HepG2 (cell line): ENCODE measurements around the gene HOXA6. TPM values are rescaled to one million over a fixed set of nuclear protein-coding genes. Genes with fewer than 3 reads are reported as not detected.

Experiments
- ARNT2 ChIP-seq: sonication (generic); formaldehyde crosslinking; IDR thresholded peaks from 2 replicates; pipeline ENCODE4 v1.8.0; 2022; ENCODE audit warnings: mild to moderate bottlenecking, low read depth, missing genetic modification reagents, moderate library complexity
- CCDC6 ChIP-seq: sonication (generic); formaldehyde crosslinking; IDR thresholded peaks from 2 replicates; pipeline ENCODE4 v1.8.1; 2022; ENCODE audit warnings: mild to moderate bottlenecking, missing genetic modification reagents, moderate library complexity
- KLF11 ChIP-seq: IDR thresholded peaks from 2 replicates; pipeline ENCODE4 v1.6.1; 2016; ENCODE audit warnings: missing compliant biosample characterization
- NR0B2 ChIP-seq: sonication (generic); formaldehyde crosslinking; IDR thresholded peaks from 2 replicates; pipeline ENCODE4 v1.4.0; 2020; ENCODE audit warnings: mild to moderate bottlenecking, missing genetic modification reagents
- PLRG1 ChIP-seq: fragments of 450-650 bp; conservative IDR thresholded peaks from 2 replicates; pipeline ENCODE4 v1.6.1; 2016
- SALL1 ChIP-seq: sonication (generic); formaldehyde crosslinking; IDR thresholded peaks from 2 replicates; pipeline ENCODE4 v1.8.0; 2022; ENCODE audit warnings: mild to moderate bottlenecking, missing genetic modification reagents
- SIN3B ChIP-seq: fragments of 150-350 bp; IDR thresholded peaks from 2 replicates; pipeline ENCODE4 v1.6.1; 2014; ENCODE audit warnings: low read length
- SMAD3 ChIP-seq: sonication (generic); formaldehyde crosslinking; IDR thresholded peaks from 2 replicates; pipeline ENCODE4 v1.4.0; 2020; ENCODE audit warnings: missing genetic modification reagents
- SP4 ChIP-seq: sonication (generic); formaldehyde crosslinking; IDR thresholded peaks from 2 replicates; pipeline ENCODE4 v1.8.1; 2023; ENCODE audit warnings: mild to moderate bottlenecking, missing genetic modification reagents
- TBX2 ChIP-seq: sonication (generic); formaldehyde crosslinking; IDR thresholded peaks from 2 replicates; pipeline ENCODE4 v1.5.0; 2020; ENCODE audit warnings: missing genetic modification reagents, mild to moderate bottlenecking, borderline replicate concordance
- TCF12 ChIP-seq, 2 experiments: fragments of 450-650 bp in 1 of 2; sonication (generic) in 1 of 2; formaldehyde crosslinking in 1 of 2; IDR thresholded peaks; 2 replicates each; pipeline versions ENCODE4 v1.6.1 to v1.8.0; 2017 to 2022; ENCODE audit warnings: antibody characterized with exemption in 1 of 2, mild to moderate bottlenecking in 1 of 2, missing genetic modification reagents in 1 of 2, moderate library complexity in 1 of 2
- USF2 ChIP-seq, 2 experiments: sonication (generic) in 1 of 2; formaldehyde crosslinking in 1 of 2; IDR thresholded peaks; 2 replicates each; pipeline versions ENCODE4 v1.5.1 to v1.6.1; 2011 to 2020; ENCODE audit warnings: borderline replicate concordance in 1 of 2, low read depth in 1 of 2, low read length in 1 of 2, mild to moderate bottlenecking in 1 of 2, missing genetic modification reagents in 1 of 2, moderate library complexity in 1 of 2
- ZBTB10 ChIP-seq: sonication (generic); formaldehyde crosslinking; IDR thresholded peaks from 2 replicates; pipeline ENCODE4 v1.4.0; 2020; ENCODE audit warnings: missing genetic modification reagents, borderline replicate concordance
- ZNF263 ChIP-seq: sonication (generic); formaldehyde crosslinking; IDR thresholded peaks from 2 replicates; pipeline ENCODE4 v1.4.0; 2020; ENCODE audit warnings: missing genetic modification reagents
- ZNF337 ChIP-seq: sonication (generic); formaldehyde crosslinking; IDR thresholded peaks from 2 replicates; pipeline ENCODE4 v1.5.1; 2020; ENCODE audit warnings: missing genetic modification reagents, low read depth, mild to moderate bottlenecking, borderline replicate concordance
- ZNF770 ChIP-seq: sonication (generic); formaldehyde crosslinking; IDR thresholded peaks from 2 replicates; pipeline ENCODE4 v1.5.0; 2020; ENCODE audit warnings: mild to moderate bottlenecking, missing genetic modification reagents
- ZSCAN31 ChIP-seq: sonication (generic); formaldehyde crosslinking; IDR thresholded peaks from 2 replicates; pipeline ENCODE4 v1.5.0; 2020; ENCODE audit warnings: low read depth, mild to moderate bottlenecking, missing genetic modification reagents
- ZXDC ChIP-seq: sonication (generic); formaldehyde crosslinking; IDR thresholded peaks from 2 replicates; pipeline ENCODE4 v1.5.0; 2020; ENCODE audit warnings: mild to moderate bottlenecking, missing genetic modification reagents
- polyA plus RNA-seq, 8 experiments: library from polyadenylated mRNA; depleted of rRNA in 3 of 8; stranded (reverse) in 7 of 8; unstranded in 1 of 8; fragments of >200 nt; fragmentation: Illumina TruSeq in 4 of 8; extraction: Trizol in 4 of 8; gene quantifications; 2 replicates each; pipeline versions ENCODE4 v1.2.1 to v1.2.3, GENCODE V29; 2011 to 2016; ENCODE audit warnings: low read depth in 4 of 8, missing spikeins in 1 of 8, mixed read lengths in 1 of 8; ENCODE audit not compliant: insufficient read depth in 1 of 8
- total RNA-seq, 5 experiments: library from RNA; depleted of rRNA; stranded (reverse); fragments of >200 nt; fragmentation: Illumina TruSeq; extraction: Trizol; gene quantifications; 2 replicates each; pipeline ENCODE4 v1.2.3, GENCODE V29; 2016; ENCODE audit warnings: low read depth in 1 of 5

HOXA6 gene
- total and polyA plus RNA-seq, 2 of the 13 experiments (the other 11 are each of a cell fraction or from before 2014, with no cell fraction given): 1.3 to 1.5 TPM

- TF ChIP-seq ZBTB10 (CRISPR knock-in tag): no peak
- no peak for TF ChIP-seq ZNF263 (CRISPR knock-in tag)
- TF ChIP-seq SMAD3: no peak
- 0 out of 2 replicates have a peak, but pooled peaks have one; percentile 15 for TF ChIP-seq ARNT2 (CRISPR knock-in tag)
- TF ChIP-seq ZSCAN31: no peak
- no peak for TF ChIP-seq ZNF337 (CRISPR knock-in tag)
- no peak for TF ChIP-seq SIN3B
- no peak for TF ChIP-seq ZNF770 (CRISPR knock-in tag)
- TF ChIP-seq SALL1 (CRISPR knock-in tag): no peak
- TF ChIP-seq NR0B2 (CRISPR knock-in tag): 0 out of 2 replicates have a peak, but pooled peaks have one; percentile 19
- TF ChIP-seq TCF12 (IDR thresholded peaks at IDR 0.05): no peak
- no peak for TF ChIP-seq TCF12 (CRISPR knock-in tag; IDR thresholded peaks at IDR 0.05)
- no peak for TF ChIP-seq CCDC6
- TF ChIP-seq ZXDC: no peak
- no peak for TF ChIP-seq USF2 (IDR thresholded peaks at IDR 0.05; ENCODE audit: low read depth, low read length)
- no peak for TF ChIP-seq USF2 (CRISPR knock-in tag; IDR thresholded peaks at IDR 0.05; ENCODE audit: borderline replicate concordance)
- no peak for TF ChIP-seq PLRG1
- no peak for TF ChIP-seq SP4 (CRISPR knock-in tag)
- no peak for TF ChIP-seq KLF11 (CRISPR knock-in tag)
- TF ChIP-seq TBX2 (CRISPR knock-in tag): no peak
These were observed 619 bp upstream of the HOXA6 start (continued) for GRCh38 chr7:27148031-27148755.
